DMS 273 (cell line): ENCODE results near the gene KLK1.
"Not testable (repeated sequence)": the region's sequence is repeated elsewhere in the genome, so short reads cannot be mapped to it uniquely, and the experiment has no call there.

Source experiments
- DNase-seq: peaks from one replicate; lab custom pipeline; 2025; ENCODE audit not compliant: unreplicated experiment; lab: John Stamatoyannopoulos, UW

The KLK1 gene

GRCh38 chr19:50770164-50770563 lies 53.4 kb downstream of the KLK1 start, which contains the start of gene GPR32:
TSS of gene GPR32 (plus strand) at chr19:50770464. CDS start at chr19:50770601, 137 bp downstream.
- not testable (repeated sequence) for DNase-seq
